Stimulated activated CD4-positive, alpha-beta T cell treated with anti-CD3 and anti-CD28 coated beads, Interleukin-12 subunit alpha, Interleukin-12 subunit beta, amount 100 ng/mL, for 48 hours (primary cell): Measurements from ENCODE around the gene TTYH2.

Source experiments
- DNase-seq, 3 donors: peaks; one replicate each; pipeline ENCODE4 v3.0.0-alpha.2; 2020; ENCODE audit warnings: low read depth in 2 of 3, low spot score in 1 of 3

TTYH2 gene

DNA sequence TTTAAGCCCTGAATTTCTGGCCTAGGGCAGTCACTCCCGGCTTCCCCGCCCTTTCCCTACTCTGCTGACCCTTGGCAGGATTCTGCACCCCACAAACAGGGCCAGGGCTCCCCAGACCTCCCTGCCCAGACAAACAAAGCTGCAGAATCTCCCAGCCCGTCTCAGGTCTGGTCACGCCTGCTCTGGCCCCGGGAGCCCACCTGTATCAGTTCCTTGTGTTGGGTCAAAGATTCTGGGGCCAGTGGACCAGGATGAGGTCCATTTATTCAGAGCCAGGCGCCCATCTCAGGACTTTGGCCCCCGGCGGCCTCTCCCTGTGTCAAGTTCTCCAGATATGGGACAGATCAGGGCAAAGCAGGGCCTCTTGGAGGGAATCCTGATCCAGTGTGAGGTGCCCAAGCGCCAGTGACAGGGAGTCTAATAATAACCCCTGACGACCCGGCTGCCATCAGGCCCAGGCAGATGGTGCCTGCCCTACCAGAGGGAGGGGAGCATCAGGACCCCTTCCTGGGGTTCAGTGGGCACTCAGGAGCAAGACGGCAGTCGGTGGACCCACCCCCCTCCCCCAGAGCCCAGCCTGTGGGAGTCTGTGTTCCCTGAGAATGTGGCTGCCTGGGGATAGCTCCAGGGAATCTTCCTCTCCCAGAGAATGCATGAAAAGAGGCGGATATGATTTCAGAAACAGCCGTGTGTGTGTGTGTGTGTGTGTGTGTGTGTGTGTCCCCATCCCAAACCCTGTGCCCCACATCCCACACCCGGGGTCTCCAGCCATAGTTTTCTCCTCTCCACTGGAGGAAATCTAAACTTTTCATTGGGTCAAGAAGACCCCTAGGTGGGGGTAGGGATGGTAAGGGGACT, 1.3 kb downstream of the TTYH2 start:
- DNase-seq = no peak

DNA sequence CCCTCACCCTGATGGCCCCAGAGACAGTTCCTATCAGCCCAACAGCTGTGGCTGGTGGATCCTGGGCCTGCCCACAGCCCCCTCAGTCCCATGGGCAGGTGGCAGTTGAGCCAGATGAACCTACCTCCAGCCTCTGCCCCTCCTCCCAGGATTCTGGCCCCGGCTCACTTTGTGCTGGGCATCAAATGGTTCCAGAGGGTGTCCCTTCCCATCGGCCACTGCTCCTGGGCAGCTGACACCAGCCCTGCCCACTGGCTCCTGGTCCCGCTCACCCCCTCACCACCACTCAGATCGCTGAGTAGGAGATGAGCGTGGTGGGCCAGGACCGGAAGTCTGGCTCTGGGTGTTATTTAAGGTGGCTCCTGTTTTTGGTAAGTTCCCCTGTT, 2.0 kb downstream of the TTYH2 start:
- DNase-seq = no peak

DNA sequence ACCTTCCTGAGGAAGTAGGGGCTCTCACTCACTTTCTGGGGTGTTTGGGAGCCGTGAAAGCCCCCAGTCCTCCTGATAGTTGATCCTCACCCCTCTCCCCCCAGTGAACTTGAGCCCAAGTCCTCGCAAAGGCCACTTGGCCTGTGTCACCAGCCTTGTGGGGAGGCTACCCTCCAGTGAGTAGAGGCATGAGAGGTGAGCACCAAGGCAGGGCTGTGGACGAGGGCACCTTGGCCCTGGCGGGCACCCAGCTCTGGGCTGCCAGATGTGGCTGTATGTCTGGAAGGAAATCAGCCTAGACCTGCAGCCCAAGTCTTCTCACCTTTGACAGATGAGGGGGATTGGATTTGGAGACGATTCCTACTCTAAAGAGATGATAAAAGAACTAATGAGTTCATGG, 3.1 kb downstream of the TTYH2 start:
- DNase-seq = no peak

DNA sequence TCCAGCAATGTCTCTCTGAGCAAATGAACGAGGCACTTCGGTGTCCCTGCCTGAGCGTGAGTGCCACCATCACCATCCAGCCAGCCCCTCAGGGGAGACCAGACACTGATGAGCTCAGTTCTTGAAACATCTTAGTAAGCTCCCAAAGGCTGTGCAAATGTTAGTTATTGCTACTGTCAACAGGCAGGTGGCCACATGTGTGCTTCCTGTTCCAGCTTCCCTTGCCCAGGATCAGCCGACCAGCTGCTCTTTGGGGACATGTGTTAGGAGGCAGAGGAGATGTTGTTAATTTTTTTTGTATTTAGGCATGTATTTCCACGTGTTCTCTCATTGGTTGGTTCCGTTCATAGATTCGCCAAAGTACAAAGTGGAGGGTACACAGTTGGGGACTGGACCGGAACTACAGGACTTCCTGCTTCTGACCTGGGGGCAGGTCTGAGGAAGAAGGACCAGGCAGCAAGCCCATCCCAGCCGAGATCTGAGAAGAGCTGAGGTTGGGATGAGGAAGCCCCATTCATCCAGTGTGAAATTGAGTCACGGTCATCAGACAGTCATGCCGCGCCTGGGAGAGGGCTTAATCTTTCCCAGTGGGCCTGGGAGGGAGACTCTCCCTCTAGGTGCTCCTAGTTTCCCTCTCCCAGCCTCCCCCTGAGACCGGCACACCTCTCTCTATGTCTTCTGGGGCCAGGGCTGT, 3.8 kb downstream of the TTYH2 start:
- DNase-seq = no peak

DNA sequence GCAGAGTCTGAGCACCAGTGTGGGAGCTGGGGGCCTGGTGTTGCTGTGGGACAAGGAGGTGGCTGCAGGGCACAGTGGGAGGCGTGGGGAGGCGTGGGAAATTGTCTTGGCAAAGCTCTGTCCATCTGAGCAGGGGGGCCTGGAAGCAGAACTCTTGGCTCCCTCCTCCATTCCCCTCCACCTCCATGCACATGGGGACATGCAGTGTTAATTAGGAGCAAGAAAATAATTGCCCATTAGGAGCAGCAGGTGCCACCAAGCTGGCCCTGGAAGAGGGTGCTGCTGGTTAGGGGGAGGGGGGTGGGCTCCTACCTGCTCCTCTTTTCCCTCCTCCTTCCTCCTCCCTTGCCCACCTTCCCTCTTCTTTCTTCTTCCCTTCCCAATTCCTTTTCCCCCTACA, 4.5 kb downstream of the TTYH2 start:
- DNase-seq = no peak

DNA sequence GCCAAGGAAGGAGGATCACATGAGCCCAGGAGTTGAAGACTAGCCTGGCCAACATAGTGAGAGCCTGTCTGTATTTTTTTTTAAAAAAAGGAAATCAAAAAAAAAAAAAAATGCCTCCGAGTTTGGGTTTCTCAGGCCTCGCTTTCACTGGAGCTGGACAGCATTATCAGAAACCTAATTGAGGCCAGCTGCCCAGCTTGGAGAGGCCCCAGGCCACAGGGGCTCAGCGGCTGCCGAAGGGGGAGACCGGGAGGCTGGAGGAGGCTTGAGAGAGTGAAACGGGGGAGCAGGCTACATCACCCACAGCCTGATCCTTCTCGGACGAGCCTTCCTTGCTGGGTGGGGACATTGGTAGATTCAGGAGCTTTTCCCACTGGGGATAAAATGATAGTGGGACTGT, 5.1 kb downstream of the TTYH2 start:
- DNase-seq = no peak

DNA sequence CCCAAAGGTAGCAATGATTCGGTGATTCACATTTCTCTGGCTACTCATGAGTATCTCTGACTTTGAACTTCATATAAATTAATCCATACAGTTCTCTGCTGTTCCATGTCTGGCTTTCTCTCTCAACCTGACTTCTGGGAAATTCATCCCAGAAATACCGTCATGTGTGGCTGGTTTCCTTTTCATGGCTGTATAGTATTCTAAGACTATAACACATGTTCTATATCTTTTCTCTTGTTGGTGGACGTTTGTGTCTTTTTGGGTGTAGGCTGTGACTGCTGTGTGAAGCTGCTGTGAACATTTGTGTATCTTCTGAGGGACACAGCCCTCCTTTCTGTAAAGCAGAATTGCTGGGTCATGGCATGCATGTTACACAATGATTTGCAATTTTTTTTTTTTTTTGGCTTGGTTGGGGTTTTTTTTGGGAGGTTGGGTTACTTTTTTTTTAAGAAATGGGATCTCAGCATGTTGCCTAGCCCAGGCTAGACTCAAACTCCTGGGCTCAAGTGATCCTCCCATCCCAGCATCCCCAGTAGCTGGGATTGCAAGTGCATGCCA, 6.3 kb downstream of the TTYH2 start:
- DNase-seq = no peak

DNA sequence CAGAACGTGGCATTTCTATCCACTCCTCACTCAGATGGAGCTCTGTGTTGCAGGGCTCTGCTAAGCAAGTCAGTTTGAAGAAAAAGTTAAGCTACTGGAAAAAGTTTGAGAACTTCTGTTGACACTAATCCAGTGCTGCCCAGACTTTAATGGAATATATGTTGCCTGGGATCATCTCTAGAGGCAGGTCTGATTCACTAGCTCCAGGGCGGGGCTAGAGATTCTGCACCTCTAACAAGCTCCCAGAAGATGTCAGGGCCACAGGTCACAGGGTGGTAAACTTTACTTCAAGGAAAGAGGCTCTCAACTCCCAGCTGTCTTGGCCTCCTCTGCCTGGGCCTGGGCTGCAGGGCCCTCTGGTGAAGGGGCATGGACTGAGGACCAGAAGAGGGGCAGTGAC, 6.8 kb downstream of the TTYH2 start:
- no peak for DNase-seq

DNA sequence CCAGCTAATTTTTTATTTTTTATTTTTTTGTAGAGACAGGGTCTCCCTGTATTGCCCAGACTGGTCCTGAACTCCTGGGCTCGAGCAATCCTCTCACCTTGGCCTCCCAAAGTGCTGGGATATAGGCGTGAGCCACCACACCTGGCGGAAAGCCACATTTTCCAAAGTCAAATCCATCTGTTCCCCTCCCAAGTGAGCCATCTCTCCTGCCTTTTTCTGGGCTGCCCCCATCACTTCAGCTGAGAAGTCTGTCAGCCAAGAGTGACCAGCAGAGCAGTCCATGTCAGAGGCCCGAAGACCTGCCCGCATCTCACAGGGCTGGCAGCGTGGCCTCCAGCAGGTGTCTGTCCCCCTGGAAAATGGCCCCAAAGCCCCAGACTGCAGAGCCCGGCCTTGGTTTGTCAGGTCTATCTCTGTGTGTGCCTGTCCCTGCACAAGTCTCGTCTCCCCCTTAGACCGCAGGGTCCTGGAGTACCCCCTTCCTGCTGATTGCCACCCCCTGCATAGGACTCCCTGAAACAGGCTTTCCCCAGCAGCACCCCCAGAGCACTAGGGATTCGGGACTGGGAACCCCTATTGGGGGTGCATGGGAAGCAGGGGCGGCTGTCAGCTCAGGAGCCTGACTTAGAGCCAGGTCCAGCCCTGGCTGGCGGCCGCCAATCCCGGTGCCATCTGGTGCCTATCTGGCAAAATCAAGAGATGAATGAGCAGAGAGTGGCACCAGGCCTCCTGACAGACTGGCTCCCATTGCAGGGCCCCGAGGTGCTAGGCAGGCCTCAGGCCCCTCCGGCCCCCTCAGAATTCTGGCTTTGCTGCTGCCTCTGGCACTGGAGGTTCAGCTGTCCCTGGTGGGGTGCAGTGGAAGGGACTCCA, 7.8 kb downstream of the TTYH2 start:
- no peak for DNase-seq

DNA sequence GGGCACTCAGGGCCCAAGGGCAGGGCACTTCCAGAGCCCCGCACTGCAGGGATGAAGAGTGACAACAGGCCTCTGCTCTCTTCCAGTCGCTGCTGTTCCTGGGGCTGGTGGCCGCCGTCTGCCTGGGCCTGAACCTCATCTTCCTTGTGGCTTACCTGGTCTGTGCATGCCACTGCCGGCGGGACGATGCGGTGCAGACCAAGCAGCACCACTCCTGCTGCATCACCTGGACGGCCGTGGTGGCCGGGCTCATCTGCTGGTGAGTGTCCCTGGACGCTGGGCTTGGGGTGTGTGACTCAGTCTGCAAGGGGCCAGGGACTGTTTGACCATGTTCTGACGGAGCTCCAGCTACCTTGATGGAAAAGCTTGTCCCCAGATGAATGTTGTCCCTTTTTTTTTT, 9.0 kb downstream of the TTYH2 start:
- DNase-seq = no peak

DNA sequence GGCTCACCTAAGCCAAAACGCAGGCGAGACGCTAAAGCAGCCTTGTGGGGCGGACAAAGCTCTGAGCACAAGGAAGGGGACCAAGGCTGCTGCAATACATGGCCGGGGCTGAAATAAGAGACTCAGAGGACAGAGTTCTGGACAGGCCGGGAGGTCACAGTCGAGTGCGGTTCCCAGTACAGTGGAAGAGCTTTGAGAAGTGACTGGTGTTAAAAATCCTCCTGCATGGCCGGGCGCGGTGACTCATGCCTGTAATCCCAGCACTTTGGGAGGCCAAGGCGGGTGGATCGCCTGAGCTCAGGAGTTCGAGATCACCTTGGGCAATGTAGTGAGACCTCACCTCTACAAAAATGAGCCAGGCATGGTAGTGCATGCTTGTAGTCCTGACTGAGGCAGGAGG, 10.5 kb downstream of the TTYH2 start:
- DNase-seq = no peak

DNA sequence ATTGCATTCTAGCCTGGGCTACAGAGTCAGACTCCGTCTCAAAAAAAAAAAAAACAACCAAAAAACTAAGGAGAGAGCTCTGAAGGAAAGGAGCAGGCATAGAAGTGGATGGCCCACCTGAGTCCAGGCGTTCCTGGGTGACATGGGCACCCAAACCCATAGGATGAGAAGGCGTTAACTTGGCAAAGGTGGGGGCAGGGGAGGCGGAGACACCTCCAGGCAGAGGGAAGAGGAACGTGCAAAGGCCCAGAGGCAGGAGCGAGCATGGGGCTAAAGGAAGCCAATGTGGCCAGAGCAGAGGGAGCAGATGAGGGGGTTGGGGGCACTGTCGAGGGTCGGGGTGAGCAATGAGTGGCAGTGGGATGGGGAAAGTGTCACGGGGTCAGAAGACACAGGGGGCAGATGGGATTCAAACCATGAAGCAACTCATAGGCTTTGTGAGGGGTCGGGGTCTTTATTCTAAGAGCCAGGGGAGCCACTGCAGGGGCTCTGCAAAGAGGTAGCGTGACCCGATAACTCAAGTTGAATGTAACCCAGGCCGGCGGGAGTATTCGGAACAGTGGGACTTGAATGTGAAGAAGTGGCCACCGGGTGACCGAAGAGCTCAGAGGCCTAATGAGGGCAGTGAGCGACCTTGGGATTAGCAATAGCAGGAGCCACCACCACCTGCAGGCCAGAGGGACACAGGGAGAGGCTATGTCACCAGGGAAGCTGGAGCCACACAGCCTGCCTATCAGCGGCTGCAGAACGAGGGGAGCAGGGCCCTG, 11.8 kb downstream of the TTYH2 start:
- DNase-seq = no peak

DNA sequence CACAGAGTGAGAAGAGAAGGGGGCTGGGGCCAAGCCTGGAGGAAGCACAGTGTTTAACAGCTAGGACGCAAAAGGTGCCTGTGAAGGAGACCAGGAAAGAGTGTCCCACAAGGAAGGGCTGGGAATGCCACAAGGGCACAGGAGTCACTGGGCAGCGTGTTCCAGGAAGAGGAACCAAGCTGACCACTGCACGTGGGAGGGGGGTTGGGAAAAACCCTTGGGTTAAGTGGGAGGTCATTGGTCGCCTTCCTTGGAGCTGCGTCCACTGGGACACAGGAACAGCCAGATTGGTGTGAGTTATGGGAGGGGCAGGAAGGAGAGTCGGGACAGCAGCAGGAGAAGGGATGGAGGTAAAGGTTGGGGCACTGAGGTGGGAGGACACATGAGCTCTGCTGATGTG, 12.9 kb downstream of the TTYH2 start:
- DNase-seq = no peak

DNA sequence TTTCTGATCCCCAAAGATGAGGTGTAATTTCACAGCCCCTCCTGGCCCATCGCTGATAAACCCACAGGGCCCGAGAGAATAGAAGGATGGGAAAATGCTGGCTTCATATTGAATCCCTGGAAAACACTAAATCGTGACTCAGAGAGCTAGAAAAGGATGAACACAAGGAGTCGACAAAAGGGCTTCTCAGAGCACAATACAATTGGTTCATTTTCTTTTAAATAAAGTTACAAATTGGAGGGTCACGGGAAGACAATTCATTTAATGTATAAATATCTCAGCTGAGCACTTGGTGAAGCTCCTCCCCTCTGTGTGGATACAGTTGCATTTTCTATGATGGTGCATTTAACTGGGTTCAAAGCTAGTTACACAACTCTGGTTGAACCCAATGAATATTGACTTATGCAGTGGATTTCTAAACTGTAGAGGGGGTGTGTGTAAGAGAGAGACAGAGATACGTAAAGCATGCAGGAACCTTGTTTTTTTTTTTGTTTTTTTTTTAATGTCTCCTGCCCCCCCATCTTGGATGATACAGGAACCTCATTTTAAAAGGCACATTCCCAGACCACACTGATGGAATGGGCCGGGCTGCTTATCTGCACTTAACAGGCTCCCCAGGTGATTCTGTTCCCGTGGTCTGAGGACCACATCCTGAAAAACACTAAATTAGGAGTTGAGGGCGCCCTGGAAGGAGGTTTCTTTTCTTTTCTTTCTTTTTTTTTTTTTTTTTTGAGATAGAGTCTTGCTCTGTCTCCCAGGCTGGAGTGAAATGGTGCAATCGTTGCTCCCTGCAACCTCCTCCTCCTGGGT, 14.1 kb downstream of the TTYH2 start:
- no peak for DNase-seq

DNA sequence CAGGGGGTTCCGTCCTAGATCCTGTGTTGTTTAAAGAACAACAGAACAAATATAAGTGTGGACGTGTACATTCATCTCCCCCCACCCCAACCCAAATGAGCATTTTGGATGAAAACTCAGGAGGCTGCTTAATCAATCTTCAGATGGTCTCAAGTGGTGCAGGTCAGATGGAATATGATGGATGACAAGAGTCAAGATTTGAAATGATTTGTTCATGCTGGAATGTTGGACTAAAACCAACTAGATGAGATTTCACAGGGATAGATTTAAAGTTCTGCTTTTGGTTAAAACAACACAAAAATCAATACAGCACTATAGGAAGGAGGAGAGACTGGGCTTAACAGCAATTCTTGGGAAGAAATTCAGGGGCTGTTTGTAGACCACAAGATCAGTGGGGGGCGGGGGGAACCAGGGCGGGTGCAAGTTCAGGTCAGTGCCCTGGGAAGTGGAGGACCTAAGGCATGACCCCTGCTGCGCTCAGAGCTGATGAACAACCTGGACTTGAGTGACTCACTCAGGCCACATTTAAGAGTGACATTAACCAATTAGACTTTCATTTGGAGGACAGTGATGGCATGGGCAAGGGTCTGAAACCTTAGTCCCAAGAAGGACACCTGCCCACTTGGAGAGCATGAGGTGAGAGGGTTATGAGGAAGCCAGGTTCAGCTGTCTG, 15.1 kb downstream of the TTYH2 start:
- DNase-seq = no peak

DNA sequence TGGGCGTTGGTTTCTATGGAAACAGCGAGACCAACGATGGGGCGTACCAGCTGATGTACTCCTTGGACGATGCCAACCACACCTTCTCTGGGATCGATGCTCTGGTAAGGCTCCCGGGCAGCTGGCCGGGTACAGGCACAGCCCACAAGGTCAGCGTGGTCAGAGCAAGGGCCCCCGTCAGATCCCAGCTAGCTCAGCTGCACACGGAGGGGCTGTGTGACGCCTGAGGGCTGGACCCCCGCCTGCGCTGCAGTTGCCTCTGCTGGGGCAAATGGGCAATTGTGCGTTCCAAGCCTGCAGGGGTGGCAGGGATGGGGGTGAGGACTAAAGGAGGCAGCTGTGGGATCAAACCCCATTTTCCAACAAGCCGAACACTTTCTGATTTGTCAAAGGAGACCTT, 17.5 kb downstream of the TTYH2 start:
- DNase-seq = no peak

DNA sequence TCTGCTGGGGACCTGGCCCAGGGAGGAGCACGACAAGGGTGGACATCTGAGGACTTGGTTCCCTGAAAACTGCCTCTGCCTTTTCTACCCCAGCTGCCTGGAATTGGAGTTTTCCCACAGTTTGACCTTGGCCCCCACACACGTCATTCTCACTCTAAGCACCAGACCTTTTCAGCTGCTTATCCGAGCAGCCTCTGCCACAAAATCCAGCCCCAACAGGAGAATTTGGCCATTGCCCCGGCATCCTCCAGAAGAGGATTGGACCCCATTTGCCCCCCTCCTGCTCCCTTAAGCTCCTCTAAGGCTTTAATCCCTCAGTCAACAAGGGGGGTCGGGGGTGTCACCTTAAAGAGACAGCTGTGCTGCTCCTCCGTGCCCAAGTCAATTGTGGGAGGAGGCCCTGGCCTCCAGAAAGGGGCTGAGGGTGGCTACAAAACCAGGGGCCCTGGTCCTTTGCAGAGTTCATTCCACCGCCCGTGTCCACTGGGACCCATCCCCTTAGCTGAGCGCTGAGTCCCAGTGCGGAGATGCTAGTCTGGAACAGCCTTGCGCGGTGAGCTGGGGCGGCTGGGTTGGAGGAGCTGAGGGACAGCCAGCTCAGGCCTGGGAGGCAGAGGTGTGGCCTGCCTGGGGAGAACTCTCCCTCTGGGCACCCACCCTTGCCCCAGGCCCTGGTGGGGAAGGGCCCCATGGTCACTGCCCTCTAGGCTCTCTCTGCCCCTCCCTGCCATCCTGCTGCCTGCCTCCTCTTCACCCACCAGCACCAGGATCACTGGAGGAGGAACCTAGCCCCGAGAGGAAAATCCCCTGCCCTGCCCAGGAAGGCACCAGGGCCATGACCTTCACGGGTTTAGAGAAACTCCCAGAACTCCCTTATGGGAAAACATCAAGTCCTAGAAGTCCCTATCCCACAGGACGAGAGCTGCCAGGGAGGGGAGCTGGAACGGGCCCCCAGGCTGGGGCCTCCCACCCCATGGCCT, 18.8 kb downstream of the TTYH2 start:
- no peak for DNase-seq

DNA sequence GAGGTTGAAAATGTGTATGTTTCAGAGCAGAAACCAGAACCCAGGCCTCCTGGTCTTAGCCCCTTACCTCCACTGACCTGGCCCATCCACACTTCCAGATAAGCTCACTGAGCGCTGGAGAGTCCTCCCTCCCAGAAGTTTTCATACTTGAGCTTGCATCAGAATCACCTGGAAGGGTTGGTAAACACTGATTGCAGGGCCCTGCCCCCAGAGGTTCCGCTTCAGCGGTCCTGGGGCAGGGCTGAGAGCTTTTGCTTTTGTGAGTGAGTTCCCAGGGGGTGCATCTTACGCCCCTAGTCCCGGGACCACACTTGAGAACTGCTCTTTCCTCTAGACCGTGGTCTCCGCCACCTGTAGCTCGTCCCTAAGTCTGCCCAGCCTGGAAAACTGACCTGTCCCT, 20.6 kb downstream of the TTYH2 start:
- no peak for DNase-seq
